A673 (cell line): ENCODE results near the gene SOS1.

ENCODE experiments used
- EZH2 ChIP-seq: fragments of 200-600 bp; sonication (generic); IDR thresholded peaks from 2 replicates; pipeline ENCODE4 v1.6.1; 2017; ENCODE audit warnings: borderline replicate concordance, low read depth, mild to moderate bottlenecking, mixed read lengths, antibody characterized with exemption, low read length; ENCODE audit not compliant: poor library complexity, severe bottlenecking
- TF ChIP-seq, protein P1 (sequence below): fragments of 300-800, 200-600 bp; sonication (generic); conservative IDR thresholded peaks from 2 replicates; pipeline ENCODE4 v1.5.1; 2017; ENCODE audit warnings: low read depth, mild to moderate bottlenecking, antibody characterized with exemption, low read length, moderate library complexity, mixed read lengths

DNA sequence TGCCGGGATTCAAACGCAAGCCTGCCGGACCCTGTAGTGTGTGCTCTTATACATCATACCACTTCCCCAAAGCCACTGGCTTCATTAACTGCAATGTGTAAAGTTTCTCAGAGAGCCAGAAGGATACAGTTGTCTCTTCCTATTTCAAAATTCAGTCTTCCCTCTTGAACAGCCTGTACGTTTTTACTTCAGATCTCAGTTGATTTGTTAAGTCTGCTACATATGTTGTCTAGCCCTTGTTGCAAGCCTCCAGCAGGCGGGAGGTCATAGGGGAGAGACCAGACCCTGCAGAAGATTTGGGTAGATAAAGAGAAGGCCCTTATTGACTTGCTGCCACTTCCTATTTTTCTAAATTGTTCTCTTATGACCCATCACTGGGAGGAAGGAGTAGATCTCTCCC is 174.9 kb downstream of the SOS1 start:
- TF ChIP-seq, protein P1, sequence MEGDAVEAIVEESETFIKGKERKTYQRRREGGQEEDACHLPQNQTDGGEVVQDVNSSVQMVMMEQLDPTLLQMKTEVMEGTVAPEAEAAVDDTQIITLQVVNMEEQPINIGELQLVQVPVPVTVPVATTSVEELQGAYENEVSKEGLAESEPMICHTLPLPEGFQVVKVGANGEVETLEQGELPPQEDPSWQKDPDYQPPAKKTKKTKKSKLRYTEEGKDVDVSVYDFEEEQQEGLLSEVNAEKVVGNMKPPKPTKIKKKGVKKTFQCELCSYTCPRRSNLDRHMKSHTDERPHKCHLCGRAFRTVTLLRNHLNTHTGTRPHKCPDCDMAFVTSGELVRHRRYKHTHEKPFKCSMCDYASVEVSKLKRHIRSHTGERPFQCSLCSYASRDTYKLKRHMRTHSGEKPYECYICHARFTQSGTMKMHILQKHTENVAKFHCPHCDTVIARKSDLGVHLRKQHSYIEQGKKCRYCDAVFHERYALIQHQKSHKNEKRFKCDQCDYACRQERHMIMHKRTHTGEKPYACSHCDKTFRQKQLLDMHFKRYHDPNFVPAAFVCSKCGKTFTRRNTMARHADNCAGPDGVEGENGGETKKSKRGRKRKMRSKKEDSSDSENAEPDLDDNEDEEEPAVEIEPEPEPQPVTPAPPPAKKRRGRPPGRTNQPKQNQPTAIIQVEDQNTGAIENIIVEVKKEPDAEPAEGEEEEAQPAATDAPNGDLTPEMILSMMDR: no peak
- no peak for TF ChIP-seq EZH2
